ENCODE results near the gene KLC1.
"Not testable (repeated sequence)": the region's sequence is repeated elsewhere in the genome, so short reads cannot be mapped to it uniquely, and the experiment has no call there.

The KLC1 gene

DNA sequence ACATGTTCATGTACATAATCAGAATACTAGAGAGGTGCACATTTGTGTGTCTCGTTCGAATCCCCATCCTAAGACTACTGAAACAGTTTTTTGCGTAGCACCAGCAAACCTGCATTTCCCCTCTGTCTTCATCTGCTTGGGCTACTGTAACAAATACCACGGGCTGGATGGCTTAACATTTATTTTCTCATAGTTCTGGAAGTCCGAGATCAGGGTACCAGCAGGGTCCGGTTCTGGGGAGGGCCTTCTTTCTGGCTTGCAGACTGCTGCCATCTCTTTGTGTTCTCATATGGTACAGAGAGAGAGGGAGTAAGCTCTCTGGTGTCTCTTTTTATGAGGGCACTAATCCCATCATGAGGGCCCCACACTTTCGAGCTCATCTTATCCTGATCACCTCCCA lies 30.6 kb downstream of the KLC1 start:
- DNase-seq: no peak

GRCh38 chr14:103662029-103662428 lies 33.0 kb downstream of the KLC1 start:
- DNase-seq: no peak

- DNase-seq: no peak
Measured at GRCh38 chr14:103662591-103662990, 33.6 kb downstream of the KLC1 start.

GRCh38 chr14:103663506-103663905 lies 34.5 kb downstream of the KLC1 start:
- no peak for DNase-seq

- DNase-seq: no peak
Measured at GRCh38 chr14:103667671-103668070, 38.7 kb downstream of the KLC1 start.

GRCh38 chr14:103668117-103668516 lies 39.1 kb downstream of the KLC1 start:
- DNase-seq: no peak

DNA sequence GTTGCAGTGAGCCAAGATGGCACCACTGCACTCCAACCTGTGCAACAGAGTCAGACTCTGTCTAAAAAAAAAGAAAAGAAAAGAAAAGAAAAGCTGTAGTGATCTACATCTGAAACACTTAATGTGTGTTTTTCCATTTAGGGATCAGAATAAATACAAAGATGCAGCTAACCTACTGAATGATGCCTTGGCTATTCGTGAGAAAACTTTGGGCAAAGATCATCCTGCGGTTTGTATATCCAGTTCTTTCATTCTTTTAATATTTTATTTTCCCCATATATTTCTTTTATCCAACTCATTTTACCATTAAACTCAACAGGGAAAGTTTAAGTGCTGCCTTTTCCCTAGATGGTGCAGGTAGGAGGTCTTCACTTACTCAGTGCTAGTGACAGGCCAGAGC lies 40.4 kb downstream of the KLC1 start:
- DNase-seq: no peak

DNA sequence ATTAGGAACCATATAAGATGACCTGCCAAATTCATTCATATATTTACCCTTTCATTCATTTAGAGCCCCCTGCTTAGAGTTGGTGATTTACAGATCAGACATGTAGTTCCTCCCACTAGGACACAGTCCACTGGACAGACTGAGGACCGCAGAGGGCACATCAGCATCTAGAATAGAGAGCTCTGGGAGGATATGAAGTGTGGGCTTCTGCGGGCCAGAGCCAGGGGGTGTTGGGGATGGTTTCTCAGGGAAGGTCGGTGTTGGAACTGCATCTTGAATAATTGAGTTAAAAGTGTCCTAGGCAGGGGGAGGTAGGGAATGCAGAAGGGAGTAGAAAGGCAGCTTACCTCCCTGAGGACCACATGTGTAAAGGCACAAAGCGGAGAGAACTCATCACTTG lies 42.9 kb downstream of the KLC1 start:
- no peak for DNase-seq

DNA sequence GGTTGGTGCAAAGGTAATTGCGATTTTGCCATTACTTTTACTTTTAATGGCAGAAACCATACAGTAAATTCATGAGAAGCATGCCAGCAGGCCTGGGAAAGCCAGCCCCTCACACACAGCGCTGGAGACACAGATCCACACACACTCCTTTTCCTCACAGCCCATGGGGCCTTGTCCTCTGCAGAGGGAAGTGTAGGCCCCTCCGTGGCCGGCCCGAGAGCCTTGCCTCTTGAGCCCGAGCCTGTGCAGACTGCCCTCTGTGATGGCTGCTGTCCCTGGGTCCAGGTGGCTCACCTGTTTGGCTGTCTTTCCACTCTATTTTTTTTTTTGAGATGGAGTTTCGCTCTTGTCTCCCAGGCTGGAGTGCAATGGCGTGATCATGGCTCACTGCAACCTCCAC lies 46.9 kb downstream of the KLC1 start:
- no peak for DNase-seq

GRCh38 chr14:103676881-103677675 lies 48.1 kb downstream of the KLC1 start:
- no peak for DNase-seq

DNA sequence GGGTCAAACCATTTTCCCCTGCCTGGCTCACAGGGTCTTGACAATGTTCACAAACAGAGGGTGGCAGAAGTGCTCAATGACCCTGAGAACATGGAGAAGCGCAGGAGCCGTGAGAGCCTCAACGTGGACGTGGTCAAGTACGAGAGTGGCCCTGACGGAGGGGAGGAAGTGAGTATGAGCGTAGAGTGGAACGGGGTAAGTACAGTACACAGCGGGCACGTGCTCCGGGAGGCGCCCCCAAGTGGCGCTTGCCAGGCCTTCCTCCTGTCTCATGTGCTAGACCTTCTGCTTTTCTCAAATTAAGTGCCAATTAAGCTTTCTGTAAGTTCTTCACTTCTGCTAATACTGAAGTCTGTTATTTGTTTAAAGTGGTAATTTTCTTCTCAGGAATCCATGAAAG lies 50.3 kb downstream of the KLC1 start:
- peak; percentile 55 to 65 for DNase-seq

DNA sequence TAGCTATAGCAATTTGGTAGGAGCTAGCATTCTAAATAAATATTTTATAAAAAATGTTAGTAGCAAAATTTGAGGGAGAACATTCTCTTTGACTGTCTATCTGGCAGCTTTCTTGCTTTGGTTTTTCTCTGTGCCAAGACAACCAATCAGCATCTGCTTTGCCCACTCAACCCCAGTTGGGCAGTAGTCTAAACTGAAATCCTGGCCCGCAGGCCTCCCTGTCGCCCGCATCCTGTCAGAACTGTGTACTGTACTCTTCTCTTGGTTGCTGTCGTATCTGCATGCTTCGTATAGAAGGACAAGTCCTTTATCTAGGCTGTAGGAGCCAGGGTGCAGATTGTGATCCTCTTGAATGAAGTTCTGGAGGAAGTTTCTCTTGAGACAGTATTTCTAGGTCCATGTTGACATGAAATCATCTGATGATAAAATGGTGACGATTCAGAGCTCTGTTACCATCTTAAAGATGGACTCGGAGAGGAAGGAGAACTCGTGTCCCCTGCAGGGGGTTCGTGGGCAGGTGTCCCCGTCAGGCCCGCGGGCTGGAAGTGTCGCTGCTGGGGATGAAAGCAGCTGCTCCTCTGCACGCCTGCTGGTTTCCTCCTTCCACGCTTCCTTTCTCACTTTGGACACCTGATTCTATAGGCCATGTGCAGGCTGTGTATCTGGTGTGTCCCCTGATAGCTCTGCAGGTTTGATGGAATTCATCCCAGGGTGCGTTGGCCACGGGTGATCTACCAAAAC lies 51.6 kb downstream of the KLC1 start:
- no peak for DNase-seq

DNA sequence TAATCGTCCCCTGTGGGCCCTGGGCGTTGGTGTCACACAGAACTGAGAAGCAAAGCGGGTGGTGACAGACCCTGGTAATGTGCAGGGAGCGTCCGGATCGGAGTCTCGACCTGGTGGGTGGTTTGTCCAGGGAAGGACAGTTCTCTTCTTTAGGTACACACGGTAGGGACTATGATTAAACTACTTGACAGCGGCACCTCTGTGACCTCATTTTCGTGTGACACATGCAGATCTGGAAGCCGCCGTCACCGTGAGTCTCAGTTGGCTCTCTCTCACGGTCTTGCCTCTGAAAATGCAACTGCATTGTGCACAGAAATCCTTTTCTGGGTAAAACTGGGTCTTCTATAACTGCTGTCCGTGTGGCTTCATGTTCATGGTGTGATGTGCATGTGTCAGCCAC lies 54.1 kb downstream of the KLC1 start:
- DNase-seq: no peak

DNA sequence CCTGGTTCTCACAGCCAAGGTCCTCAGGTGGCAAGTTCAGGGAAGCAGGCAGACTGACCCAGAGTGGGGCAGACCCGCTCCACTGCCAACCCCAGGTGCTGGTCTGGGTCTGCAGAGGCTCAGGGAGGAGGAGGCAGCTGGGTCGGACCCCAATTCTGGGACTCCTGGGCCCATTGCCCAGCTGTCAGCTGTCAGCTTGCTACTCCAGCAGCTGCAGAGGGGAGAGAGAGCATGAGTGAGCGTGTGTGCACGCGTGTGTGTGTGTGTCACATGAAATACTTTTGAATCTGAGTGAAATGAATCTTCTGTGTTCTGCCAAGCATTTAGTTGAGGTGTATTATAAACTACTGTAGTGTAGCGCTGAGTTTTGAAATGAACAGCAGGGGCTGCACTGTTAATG lies 55.5 kb downstream of the KLC1 start:
- DNase-seq: no peak

- no peak for DNase-seq
Measured at GRCh38 chr14:103684871-103685270, 55.9 kb downstream of the KLC1 start.

DNA sequence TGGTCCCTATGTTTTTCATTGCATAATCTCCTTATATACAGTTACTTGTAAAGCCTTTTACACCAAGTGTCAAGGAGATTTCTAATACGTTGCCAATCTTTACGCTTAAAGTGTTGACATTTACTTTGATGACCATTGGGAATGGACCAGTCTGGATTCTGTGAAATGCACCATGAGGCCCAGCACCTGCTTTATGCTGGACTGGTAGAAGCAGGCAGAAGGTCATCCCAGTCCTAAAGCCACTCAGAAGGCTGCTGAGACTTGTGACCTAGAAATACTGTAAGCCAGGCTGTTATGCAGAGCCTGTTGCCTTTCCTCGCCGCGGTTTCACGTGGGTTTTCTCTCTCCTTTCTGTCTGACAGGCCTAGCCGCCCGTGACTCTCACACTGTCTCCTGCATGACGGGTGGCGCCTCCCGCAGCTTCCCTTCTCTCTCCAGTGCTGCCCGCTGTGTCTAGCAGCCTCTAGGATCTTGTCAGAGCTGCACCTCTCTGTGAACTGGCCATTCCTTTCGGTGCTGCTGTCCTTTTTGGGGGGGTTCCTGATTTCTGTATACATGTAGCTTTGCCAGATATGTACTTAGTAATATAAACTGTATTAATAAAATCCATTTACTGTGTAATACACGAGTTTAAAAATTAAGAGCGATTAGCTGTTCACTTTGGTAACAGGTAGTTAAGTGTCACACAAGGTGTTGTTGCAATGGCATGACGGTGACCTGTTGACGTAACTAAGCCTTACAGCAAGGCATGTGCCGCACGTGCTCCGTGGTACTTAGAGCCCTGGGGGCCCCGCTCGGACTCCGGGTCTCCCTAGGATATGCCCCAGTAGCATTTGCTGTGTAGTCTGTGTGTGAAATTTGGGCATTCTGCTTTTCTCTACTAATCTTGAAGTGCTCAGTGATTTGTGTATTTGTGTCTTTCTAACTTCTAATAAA lies 56.5 kb downstream of the KLC1 start:
- DNase-seq: no peak

GRCh38 chr14:103686831-103687485 lies 57.9 kb downstream of the KLC1 start:
- no peak for DNase-seq

- no peak for DNase-seq
Measured at GRCh38 chr14:103687712-103688111, 58.7 kb downstream of the KLC1 start.

GRCh38 chr14:103688441-103688840 lies 59.4 kb downstream of the KLC1 start:
- no peak for DNase-seq

- no peak for DNase-seq
Measured at GRCh38 chr14:103688906-103689902, 60.2 kb downstream of the KLC1 start.

DNA sequence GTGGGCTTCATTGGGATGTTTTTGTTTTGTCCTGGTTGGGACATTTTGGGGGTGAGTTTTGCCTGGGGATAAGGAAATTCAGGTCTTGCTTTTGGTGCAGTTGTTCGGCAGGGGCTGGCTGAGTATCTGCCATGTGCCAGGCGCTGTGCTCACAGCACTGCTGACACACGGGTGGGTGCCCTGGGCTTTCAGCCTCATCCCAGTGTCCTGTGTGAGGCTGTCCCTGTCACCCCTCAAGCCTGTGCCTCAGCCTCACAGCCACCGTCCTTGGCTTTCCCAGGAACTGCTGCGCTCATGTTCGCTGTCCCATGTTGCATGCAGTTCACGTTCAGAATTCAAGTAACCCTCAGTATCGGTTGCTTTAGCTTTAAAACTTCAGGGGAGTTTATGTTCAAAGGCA lies 61.3 kb downstream of the KLC1 start:
- no peak for DNase-seq

DNA sequence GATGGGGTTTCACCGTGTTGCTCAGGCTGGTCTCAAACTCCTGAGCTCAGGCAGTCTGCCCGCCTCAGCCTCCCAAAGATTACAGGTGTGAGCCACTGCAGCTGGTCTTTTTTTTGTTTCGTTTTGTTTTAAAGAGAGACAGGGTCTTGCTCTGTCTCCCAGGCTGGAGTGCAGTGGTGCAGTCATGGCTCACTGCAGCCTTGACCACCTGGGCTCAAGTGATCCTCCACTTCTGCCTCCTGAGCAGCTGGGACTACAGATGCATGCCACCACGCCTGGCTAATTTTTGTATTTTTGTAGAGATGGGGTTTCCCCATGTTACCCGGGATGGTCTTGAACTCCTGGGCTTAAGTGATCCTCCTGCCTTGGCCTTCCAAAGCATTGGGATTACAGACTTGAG lies 62.6 kb downstream of the KLC1 start:
- DNase-seq: not testable (repeated sequence)
